HT1080 (cell line): ENCODE data around the gene TMEM72. TPM values are rescaled to one million over a fixed set of nuclear protein-coding genes. Genes with fewer than 3 reads are reported as not detected.
A peak's percentile ranks its signal among the peaks of the same experiment; 100 is the strongest.

Experiments used
- DNase-seq: peaks from one replicate; pipeline ENCODE4 v3.0.0-alpha.2; 2015; ENCODE audit warnings: low read depth
- total RNA-seq: library from RNA; depleted of rRNA; stranded (reverse); fragments of >200 nt; shearing (Covaris generic); gene quantifications from 2 replicates; pipeline ENCODE4 v1.2.3, GENCODE V29; 2014; rRNA removed

Gene TMEM72
- total RNA-seq, 1 experiment from 2014 or later = not detected

DNA sequence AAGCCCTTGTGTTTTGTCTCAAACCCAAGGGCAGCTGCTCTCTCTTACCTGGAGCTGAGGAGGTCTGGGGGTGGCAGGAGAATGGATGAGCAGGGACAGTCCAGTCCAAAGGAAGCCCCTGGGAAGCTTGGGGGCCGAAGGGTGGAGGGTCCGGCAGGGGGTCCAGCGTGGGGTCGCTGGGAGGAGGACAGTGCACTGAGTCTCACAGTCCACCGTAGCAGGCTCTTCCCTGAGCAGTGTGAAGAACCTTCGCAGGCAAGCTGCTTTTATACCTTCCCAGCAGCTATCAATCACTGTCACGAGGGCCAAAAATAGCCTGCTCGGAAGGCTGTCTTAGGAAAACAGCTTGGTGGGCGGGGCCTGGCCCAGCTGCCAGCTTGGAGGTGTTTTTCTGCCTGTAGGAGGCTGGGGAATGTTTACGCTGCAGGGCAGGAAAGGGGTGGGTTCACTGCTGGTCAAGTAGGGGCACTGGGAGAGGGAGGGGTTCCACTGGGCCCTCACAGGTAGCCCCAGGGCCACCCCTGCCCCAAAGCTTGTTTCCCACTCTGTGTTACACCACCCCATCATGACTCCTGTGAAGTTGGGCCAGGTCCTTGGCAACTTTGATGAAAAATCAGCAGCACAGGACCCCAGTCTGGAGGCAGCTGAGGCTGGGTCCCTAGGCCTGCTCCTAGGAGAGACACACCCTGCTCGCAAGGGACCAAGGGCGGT lies 67.6 kb downstream of the TMEM72 start, which contains the start of gene DEPP1:
TSS of gene DEPP1 (minus strand) at position 240 of the 711 bp plus-strand sequence. CDS start 779 bp downstream, outside the sequence.
- DNase-seq = peak; percentile 86

DNA sequence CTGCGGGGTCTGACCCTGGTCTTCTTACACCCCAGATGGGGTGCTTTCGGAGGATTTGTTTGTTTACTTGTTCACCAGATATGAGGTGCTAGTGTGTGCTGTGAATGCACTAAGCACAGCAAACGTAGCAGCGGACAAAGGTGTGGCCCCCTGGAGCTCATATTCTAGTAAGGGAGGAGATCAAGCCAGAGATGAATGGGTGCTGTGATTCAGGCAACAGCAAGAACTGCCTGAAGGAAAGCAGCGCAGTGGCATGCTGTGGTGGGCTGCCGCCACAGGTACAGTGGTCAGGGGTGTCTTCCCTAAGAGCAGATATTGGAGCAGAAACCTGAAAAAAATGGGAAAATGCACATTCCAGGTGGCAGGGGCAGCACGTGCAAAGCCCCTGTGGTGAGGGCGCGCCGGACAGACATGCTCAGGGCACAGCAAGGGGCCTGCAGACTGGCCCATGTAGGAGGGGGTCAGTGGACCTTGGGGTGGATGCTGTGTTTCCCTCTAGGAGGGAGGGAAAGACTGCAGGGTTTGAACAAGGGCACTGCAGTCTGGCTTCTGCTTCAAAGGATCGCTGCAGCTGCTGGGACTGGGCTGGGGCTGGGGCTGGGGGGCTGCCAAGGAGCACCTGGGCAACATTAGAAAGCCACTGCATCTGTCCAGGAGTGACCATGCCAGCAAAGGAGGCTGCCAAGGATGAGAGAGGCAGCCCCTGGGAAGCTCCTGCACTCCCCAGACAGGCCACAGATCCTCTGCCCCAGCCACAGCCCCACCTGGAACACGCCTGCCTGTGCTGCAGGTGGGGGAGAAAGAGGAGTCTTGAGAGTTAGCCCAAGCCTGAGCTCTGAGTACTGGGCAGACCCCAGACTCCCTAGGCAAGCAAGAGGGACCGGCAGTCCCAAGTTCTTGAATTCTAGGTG lies 68.4 kb downstream of the TMEM72 start:
- no peak for DNase-seq

DNA sequence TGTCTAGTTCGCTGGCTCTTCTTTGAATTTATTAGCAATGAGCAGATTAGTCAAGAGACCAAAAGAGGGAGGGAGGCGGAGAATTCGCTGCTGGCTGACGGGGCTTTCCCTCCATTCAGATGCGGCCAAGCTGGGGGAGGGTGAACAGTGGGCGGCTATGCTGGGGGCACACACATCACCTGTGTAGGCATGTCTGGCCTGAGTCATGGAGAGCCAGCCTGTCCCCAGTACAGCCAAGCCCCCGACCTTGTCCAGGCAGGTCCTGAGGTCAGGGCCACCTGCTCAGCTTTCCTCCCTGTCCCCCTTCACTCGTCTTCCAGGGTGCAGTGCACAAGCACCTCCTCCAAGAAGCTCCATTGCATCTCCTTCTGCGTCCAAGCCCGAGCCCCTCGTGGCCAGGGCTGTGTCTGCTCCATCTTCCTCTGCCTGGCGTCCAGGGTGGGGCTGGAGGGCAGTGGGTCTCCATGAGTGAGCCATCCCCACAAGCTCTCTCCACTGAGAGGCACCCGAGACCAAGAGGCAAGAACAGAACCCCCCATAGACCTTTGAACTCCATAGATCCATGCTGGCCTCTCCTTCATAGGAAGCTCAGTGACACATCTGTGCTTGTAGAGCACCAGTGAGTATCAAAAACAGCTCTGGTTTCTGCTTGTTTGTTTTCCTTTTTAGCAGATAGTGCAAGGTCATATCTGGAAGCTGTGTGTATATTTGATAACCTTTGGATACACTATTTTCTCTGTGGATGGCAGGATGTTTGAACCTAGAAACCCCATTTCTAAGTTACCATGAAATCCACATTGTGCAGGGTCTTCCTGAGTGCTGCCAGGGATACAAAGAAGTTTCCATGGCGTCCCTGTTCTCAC lies 69.4 kb downstream of the TMEM72 start:
- peak; percentile 18 for DNase-seq

DNA sequence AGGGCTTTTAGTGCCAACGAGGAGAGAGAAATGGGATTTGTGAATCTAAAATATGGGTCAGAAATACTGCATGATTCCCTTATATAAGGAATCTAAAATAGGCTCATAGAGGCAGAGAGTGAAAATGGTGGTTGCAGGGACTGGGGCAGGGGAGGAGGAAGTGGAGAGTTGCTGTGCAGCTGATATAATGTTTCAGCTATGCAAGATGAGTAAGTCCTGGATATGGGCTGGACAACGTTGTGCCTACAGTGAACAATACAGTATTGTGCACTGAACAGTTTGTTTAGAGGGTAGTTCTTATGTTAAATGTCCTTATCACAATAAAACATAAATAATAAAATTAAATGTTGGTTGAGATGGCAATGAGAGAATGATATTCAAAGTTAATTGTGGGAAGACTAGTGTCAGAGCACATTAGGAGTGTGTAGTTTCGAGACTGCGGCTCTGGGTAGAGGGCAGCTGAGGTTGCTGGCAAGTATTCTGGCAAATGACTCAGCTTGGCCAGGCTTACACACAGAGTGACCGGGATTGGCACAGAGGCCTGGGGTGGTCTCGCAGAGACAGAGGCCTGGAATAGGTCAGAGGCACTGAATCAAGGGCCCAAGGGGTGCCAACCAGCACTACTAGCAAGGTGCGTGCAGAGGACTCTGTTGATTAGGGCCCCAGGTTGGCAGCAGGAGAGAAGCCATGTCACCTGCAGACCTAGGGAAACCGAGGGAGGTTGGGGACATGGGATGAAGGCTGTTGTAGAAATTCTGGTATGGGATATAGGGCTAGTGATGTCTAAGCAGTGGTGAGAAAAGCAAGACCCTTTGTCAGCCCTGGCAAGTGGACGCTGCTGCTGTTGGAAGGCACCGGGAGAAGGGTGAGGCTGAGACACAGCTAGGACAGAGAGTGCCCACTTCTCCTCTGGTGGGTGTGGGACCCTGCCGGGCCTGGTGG lies 70.3 kb downstream of the TMEM72 start:
- DNase-seq = peak; percentile 92

DNA sequence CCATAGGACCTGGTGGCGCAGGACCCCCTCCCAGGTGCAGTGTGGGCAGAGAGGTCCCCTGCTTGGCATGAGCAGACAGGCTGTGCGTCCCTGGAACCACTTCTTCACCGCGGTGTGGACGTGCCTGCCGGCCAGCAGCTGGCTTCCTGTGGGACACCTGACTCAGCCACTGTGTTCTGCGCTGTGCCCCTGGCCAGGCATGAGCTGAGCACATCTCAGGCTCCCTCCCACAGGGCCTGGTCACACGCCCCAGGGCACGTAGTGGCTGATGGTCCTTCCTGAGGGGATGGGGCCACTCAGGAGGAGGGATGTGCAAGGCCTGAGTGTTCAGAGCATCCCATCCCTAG lies 71.0 kb downstream of the TMEM72 start:
- DNase-seq = peak; percentile 84

DNA sequence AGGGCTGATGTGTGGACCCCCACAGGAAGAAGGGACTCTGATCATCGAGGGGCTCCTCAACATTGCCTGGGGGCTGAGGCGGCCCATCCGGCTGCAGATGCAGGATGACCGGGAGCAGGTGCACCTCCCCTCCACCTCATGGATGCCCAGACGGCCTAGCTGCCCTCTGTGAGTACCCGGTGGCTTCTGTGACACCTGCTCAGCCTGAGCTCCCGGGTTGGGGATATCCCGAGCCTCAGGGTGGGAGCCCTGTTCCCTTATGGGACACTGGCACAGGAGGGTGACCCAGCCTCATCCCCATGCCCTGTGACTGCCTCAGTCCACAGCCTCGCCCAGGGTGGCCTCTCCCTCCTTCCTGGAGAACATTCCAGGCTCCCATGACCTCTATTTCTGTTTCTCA lies 71.4 kb downstream of the TMEM72 start:
- no peak for DNase-seq

DNA sequence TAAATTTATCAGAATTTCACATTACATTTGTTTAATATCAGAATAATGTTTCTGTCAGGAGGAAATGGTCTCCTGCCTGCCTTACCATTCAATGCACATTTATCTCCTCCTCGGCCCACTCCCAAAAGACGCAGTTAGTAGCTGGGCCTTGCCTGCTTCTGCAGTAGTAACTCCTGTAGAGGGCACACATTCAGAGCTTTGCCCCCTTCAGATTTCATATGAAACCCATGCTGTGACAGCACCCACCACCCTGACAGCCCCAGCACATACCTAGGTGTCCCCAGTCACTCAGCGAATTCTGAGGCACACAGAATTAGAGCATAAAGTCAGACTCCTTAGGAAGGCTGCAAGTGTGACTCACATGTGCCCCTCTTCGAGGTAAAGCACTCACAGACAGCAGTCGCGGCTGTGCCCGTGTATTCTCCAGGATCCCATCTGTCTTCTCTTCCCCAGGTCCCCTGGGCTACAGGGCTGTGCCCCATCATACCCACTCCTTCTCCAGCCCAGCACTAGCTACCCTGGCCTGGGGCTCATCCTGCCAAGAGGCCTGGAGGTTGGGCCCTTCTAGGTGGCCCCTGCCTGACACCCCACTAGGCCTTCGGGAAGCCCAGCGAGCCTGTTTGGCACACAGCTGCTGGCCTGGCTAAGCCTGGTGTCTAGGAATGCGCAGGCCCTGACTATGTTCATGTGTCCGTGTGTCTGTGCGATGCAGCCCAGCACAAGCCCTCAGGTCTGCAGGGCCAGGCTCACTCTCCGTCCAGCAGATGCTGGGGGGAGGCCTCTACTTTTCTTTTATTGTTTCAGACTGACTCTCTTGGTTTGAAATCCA lies 72.1 kb downstream of the TMEM72 start:
- DNase-seq = no peak

DNA sequence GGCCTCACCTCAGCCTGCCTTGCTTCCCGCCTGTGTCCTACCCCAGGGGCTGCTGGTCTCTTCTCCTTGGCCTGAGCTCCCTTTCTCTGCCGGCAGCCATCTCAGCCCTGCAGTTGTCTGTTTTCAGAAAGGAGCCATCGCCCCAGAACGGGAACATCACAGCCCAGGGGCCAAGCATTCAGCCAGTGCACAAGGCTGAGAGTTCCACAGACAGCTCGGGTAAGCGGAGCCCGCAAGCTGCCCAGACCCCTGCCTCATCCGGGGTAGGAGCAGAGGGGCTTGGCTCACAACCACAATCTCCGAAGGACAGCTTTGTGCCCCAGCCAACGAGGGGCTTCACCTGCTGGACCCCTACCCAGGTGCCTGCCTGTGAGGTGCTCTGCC lies 72.8 kb downstream of the TMEM72 start:
- DNase-seq = no peak

DNA sequence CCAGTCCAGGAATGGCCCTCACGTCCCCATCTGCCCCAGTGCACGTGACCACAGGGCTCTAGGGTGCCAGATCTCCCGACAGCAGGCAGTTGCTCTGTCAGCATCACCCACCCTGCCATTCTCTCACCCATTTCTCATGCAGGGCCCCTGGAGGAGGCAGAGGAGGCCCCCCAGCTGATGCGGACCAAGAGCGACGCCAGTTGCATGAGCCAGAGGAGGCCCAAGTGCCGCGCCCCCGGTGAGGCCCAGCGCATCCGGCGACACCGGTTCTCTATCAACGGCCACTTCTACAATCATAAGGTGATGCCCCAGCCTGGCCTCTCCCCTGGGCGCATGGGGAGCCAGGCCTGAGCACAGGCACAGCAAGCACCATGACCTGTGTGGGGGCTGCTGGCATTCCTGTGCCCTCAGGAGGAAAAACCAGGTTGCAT lies 73.5 kb downstream of the TMEM72 start:
- DNase-seq = no peak

DNA sequence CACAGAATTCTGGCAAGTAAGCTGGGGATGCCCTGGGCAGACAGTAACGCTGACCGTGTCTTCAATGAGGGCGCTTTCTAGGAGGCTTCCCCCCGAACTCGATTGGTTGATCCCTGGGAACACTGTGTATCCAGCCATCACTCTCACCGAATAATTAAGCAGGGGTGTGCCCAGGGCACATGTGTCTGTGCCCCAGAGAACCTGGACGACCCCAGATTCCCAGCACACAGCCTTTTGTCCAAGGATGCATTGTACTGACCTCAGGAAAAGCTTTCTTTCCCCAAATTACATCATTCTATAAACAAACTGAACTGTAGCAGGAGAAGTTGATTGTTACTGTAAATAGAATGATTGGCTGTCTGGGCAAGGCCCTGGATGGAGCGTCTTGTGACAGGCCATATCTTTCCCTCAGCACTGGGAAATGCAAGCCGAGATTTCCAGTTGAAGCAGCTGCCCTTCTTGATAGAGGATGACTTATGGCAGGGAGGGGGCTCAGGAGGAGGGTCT lies 74.1 kb downstream of the TMEM72 start:
- DNase-seq = no peak

DNA sequence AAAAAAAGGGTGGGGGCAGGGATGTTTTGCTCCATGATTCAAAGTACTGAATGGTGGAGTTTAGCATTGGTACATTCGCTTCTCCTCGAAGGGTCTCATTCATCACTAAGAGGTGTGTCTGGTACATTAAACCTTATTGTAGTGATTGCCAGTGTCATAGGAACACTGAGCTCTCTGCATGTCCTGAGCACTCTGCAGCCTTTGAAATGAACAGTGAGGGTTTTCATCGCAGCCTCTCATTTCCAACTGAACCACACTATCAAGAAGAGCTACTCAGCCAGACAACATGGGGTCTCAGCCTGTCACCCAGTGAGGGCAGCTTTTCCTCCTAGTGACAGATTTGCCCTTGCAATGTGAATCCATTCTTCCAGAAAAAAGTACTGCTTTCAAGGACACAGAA lies 75.0 kb downstream of the TMEM72 start:
- no peak for DNase-seq

Other genes with a start within 250 kb of the TMEM72 start
- gene RASSF4, start 48.5 kb downstream of the TMEM72 start, total RNA-seq = 6.6 and 7.8 TPM in 2 replicates
- gene DEPP1, start 67.5 kb downstream of the TMEM72 start, total RNA-seq = 0.97 and 1.2 TPM in 2 replicates
- 14.6 and 16.3 TPM in 2 replicates for gene ZNF22, start 89.6 kb downstream of the TMEM72 start, total RNA-seq